GM18505 (cell line): ENCODE data around the gene CYP2J2.

ENCODE experiments used
- ATAC-seq: cut with Tn5 transposase; IDR thresholded peaks from one replicate; pipeline ENCODE4 v1.9.1; 2021; ENCODE audit not compliant: unreplicated experiment
- POLR2A ChIP-seq: IDR thresholded peaks from 4 replicates; pipeline ENCODE4 v1.6.1; 2011; ENCODE audit warnings: borderline replicate concordance; ENCODE audit not compliant: insufficient read depth, insufficient read length; ENCODE audit errors: extremely low read depth

Gene CYP2J2

DNA sequence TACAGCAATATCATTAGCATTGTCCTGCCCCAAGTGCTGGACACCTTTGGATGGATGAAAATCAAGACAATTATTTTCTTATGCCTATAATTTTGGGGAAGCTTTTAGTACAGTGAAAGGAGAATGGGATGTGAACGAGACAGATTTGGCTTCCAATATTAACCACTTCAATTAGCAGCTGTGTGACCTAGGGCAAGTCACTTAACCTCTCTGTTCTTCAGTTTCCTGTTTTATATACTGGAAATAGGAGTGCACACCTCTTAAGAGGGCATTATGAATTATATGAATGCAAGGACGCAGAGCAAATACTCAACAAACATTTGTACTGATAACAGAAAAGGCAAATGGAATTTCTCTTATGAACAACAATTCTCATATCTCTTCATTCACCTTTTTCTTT, 18.5 kb downstream of the CYP2J2 start:
- ATAC-seq: no peak

DNA sequence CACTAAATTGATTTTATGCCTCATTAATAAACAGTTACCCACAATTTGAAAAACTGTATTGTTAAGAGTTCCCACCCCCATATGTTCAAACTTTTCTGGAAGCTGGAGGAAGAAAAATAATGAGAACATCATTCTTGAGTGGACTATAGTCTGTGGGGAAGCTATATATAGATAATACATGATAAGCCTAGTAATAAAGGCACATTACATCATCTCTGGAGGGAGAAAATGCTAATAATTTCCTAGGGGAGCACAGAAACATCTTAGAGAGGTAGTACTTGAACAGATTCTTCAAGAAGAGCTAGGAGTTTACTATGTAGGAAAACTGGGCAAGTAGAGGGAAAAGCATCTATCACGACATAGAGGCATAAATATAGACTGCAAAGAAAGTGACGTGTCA, 19.6 kb downstream of the CYP2J2 start:
- no peak for TF ChIP-seq POLR2A
- no peak for ATAC-seq

More for the DNA sequence above, 18.5 kb downstream of the CYP2J2 start:
- no peak for TF ChIP-seq POLR2A

DNA sequence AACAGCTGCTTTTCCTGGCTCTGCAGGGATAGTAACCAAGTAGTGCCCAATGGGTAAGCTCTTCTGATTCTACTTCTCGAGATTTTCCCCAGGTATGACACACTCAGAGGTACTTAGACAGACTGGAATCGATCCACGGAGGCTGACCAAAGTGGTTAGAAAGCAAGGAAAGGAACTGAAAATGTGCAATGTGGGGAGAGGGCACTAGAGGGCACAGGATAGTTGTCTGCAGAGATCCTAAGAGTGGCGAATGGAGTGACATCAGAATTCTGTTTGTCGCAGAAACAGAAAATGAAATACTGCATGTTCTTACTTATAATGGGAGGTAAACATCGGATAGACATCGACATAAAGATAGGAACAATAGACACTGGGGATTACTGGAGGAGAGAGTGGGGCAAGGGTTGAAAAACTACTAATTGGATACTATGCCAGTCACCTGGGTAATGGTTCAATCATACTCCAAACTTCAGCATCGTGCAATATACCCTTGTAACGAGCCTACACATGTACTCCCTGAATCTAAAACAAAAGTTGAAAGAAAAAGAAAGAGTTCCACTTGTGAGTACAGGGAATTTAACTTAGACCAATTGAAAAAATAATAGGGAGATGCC, 23.3 kb downstream of the CYP2J2 start:
- no peak for TF ChIP-seq POLR2A
- ATAC-seq: peak; percentile 85

DNA sequence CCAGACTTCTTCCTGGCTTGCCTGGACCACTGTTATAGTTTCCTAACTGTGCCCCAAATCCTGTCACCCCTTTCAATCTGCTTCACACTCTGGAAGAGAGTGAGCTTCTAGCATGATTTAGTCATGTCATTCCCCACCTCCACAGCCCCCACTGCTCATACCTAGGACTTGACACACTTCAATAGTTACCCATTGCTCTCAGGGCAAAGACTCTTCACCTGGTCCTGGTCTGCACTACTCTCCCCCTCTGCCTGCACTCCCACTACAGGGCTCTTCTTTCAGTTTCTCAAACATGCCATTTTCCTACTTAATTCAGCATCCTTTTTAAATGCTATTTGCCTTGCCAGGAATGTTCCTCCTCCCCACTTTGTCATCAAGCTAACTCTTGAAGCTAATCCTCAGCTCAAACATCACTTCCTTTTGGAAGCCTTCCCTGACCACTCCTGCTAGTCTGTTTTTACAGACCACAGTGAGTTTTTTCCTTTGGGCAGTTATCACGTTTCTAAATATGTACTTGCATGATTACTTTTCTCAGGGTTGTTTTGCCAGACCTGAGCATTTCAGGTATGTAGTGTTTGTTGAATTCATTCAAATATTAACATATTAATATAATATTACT, 24.7 kb downstream of the CYP2J2 start:
- no peak for ATAC-seq
- no peak for TF ChIP-seq POLR2A

DNA sequence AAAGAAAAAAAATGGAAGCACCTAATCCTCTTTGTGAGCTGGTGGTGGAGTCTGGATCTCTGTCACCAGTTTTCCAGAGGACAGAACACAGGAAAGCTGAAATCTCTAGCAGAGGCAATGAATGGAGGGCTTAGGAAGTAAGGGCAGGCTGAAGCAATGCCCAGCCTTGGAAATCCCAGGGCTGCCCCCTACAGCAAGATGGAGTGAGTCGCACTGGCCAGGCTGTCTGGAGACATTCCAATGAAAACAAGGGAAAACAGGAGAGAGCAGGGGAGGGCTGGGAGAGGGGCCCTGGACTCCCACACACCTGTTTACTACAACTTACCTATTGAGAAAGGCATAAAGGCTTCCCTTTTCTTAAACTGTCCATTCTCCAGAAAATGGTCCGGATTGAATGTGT, 25.9 kb downstream of the CYP2J2 start:
- TF ChIP-seq POLR2A: no peak
- ATAC-seq: no peak

DNA sequence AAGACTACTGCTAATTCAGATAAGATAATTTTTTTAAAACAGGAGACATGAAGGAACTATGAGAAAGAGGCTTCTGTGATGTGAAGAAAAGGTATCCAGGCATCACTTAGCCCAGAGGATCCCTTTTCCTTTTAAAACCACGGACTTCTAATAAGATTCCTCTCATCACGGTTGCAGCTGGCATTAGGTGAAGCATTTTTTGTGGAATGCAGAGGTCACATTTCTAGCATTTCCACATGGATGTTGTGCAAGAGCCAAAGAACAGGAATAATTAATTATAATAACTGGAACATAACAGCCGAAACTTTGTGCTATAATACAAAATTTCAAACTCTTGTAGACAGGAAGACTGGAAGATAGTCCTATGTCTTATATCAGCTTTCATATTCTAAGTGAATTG, 27.6 kb downstream of the CYP2J2 start:
- no peak for TF ChIP-seq POLR2A
- ATAC-seq: no peak

DNA sequence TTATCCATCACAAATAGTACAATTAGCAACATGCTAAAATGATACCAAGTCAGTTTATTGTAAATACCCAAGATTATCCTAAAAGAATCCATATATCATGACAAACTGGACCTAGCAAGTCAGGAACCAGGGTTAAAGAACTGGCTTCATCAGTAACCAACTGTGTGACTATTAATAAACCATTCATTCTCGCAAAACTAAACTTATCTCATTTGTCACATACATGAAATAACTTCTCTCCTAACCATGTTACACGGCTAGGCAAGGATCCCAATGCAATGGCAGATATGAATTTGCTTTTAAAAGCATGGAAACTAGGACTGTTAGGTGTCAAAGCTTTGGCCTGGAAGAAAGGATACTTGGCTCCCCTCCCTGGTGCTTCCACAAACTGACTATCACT, 29.4 kb downstream of the CYP2J2 start:
- ATAC-seq: no peak
- no peak for TF ChIP-seq POLR2A

DNA sequence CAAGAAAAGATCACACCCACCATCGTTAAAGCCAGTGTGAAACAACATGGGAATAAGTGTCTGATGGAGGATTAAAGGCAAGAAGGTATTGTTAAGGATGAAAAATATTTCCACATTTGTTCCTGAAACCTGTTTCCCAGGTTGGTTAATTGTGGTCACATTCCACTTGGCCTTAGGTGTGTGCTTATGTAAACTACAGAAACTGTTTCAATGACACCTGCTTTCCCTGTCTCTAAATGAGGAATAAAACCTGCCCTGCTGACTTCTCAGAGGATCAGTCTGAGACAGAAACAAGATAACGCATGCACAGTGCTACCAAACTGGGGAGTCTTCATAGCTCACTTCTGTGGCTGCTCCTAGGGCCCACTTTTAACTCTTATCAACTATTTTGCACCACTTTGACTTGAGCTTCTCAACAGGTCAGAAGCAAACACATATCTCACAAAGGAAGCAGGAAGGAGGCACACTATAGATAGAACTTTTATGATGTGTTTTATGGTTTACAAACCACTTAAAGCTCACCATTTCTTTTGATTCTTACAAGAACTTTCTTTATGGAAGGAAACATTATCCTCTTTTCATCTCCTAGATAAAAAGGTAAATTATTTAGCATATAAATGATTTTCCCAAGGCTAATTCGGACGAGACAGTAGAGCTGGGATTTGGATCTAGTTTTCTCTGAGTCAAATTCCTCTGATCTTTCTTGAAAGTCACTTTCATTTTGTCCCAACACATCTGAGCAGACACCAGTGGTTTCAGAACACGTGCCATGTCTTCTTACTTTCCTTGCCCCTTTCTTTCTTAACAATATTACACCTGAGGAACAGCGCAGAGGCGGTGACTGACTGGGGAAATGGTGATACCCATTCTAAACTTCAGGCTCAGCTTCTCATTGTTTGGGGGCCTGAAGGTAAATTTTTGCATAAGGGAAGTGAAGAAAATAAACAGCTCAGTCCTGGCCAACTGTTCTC, 33.4 kb downstream of the CYP2J2 start:
- no peak for TF ChIP-seq POLR2A
- ATAC-seq: no peak

DNA sequence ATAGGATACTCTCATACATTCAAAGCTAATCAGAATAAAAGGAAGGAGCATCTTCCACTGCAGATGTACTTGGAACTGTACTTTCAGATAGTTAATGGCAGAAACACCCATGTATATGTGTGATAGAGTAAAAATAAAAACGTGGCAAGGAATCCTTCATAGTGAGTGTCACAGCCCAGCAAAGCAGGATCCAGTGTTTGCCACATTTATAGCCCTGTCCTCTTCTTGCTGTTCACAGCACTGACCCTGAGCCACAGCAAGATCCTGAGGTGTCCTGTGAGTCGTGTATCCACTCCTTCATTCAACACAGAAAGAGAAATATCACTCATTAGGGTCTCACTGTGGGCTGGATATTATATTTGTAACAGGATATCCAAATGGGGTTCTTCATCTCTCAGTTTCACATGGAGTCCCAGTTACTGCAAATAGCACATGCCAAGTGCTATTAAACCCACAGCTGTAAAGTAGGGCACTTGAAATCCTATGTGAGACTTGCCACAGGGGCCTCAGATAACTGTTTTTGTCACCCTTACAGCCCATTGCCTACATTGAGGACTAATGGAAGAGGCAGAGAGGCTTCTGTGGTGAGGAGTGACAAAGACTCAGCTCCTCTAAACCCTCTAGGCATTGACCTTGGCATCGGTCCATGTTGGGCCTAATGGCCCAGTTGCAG, 41.3 kb downstream of the CYP2J2 start:
- no peak for ATAC-seq
- no peak for TF ChIP-seq POLR2A

DNA sequence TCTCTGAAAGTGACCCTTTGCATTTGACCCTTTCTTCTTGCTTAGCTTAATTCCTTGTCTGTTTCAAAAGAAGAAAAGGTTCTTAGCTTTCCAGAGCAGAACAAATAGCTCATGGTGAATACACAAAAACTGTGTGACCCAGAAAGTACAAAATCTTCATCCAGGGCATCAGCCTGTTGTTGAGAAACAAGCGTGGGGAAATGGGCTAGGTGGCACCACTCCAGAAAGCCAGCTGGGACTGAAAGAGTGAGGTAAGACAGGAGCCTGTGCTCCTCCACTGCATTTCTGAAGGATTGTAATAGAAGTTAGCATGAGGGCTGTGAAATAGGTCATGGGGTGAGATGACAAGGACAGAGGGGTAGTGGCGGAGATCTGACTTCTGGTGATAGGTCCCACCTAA, 45.8 kb downstream of the CYP2J2 start:
- no peak for TF ChIP-seq POLR2A
- ATAC-seq: no peak

DNA sequence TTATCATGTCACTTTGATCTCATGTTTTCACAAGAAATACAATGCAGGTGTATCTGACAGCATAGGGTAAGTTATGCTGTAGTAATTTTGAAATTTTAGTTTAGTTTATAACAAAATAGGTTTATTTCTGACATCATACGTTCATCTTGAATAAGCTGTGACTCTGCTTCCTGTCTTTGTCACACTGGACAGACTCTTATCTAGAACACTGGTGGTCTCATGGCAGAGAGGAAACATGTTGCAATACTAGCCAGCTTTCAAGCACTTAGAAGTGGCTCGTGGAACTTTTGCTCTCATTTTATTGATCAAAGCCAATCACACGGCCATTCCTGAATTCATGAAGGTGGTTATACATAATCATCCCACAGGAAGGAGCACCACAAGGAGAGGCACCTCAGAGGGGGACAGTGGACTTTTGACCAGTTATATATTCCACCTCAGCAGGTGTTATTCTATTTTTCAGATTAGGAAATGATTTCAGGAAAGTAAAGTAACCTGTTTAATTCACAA, 46.5 kb downstream of the CYP2J2 start:
- no peak for ATAC-seq
- no peak for TF ChIP-seq POLR2A

DNA sequence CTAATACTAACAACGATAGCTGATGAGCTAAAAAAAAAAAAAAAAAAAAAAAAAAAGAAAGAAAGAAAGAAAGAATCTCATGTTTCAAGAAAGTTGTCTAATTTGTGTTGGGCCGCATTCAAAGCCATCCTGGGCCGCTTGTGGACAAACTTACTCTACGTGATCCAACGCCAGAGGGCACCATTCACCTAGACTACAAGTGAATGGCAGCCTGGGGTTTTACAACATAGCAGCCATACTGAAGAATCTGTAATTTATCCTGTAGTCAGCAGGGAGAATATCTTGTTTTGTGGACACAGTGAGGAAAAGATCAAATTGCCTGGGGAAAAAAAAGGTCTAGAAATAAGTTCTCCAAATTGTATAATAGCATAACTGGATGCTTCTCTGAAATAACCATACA, 47.0 kb downstream of the CYP2J2 start:
- TF ChIP-seq POLR2A: no peak
- no peak for ATAC-seq

DNA sequence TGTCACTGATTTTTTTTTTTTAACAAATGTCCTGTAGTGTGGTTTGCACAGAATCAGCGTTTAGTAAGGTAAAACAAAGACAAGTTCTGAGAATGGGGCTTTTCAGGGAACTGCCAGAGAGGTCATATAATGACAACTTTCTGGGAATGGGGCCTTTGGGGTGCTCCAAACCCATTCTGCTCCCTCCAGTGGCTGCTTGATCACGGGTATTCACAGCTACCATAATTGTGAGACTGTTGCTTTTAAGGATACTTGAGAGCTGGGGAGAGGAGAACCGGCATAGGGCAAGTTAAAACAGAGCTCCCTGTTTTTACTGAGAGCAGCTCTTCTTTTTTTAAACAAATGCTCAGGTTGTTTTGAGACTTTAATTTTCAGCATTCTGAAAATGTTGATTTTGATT, 48.2 kb downstream of the CYP2J2 start:
- TF ChIP-seq POLR2A: no peak
- no peak for ATAC-seq

DNA sequence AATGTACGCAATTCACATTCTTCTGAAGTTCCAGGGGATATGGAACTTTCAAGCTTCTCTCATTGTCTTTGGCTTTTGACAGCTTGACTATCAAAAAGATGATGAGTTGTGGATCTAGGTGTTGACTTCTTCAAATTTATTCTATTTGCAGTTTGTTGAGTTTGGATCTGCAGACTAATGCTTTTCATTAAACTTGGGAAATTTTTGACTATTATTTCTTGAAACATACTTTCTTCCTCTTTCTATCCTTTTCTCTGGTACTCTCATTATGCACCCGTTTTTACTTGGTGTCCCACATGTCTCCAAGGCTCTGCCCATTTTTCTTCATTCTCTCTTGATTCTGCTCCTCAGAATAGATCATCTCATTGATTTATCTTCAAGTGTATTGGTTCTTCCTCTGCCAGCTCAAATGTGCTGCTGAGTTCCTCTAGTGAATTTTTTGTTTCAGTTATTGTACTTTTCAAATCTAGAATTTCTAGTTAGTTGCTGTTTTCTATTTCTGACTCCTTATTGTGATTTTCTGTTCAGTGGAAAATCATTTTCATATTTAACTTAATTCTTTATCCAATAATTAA, 49.4 kb downstream of the CYP2J2 start:
- TF ChIP-seq POLR2A: no peak
- ATAC-seq: no peak

DNA sequence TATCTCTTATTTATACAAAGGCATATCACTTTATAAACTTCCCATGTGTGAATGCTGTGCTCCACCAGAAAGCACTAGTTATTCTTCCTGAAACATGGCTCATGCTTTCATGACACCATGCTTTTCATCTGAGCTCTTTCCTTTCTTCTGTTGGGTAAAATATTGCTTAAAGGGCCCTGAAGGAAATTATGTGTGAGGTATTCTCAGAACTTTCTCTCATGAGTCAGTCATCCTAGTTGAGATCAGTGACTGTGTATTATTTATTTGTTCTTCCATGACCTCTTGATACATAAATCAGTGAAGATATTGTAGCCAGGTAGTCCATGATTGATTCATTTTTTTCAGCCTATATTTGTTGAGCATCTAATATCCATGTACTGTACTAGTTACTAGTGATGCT, 54.8 kb downstream of the CYP2J2 start:
- TF ChIP-seq POLR2A: no peak
- no peak for ATAC-seq
